HEK293 (cell line): ENCODE measurements around the gene ZSWIM4.
A peak's percentile ranks its signal among the peaks of the same experiment; 100 is the strongest.

ENCODE experiments used
- CTCF ChIA-PET: fragments of 350-600 bp; formaldehyde crosslinking; extraction: SDS; loops from one replicate; lab custom pipeline; 2021; ENCODE audit warnings: antibody characterized with exemption; lab: Yijun Ruan, JAX
- POLR2A ChIA-PET: fragments of 300-600 bp; formaldehyde crosslinking; extraction: SDS; loops from one replicate; lab custom pipeline; 2020; ENCODE audit warnings: antibody characterized with exemption, inconsistent platforms; lab: Yijun Ruan, JAX
- H3K27ac ChIP-seq: fragments of 200-500 bp; sonication (Bioruptor generic); 2 replicates; pipeline ENCODE4 v1.5.1; 2014; ENCODE audit warnings: low read depth, low read length, control low read depth, inconsistent platforms; ENCODE audit errors: extremely low read depth
- H3K36me3 ChIP-seq, 2 experiments: fragments of 200-500 bp in 1 of 2; sonication (Bioruptor generic) in 1 of 2; 1 replicate in 1 of 2; 2 replicates in 1 of 2; pipeline ENCODE4 v1.5.1; 2014 to 2017; ENCODE audit warnings: inconsistent platforms in 2 of 2, low read length in 2 of 2; ENCODE audit not compliant: control insufficient read depth in 2 of 2, insufficient read depth in 1 of 2
- H3K4me1 ChIP-seq: fragments of 200-500 bp; sonication (Bioruptor generic); 2 replicates; pipeline ENCODE4 v1.5.1; 2014; ENCODE audit warnings: mild to moderate bottlenecking, low read length, inconsistent platforms; ENCODE audit not compliant: control insufficient read depth, insufficient read depth
- H3K4me3 ChIP-seq: 2 replicates; pipeline ENCODE4 v1.5.1; 2011; ENCODE audit warnings: low read depth, mild to moderate bottlenecking, control low read depth, low read length, moderate library complexity
- H3K9me3 ChIP-seq: fragments of 200-500 bp; sonication (Bioruptor generic); 2 replicates; pipeline ENCODE4 v1.5.1; 2014; ENCODE audit warnings: low read depth, low read length, inconsistent platforms; ENCODE audit not compliant: control insufficient read depth, insufficient read depth
- ZNF121 ChIP-seq: fragments of 450-650 bp; formaldehyde crosslinking; IDR thresholded peaks from 2 replicates; pipeline ENCODE4 v1.5.1; 2016; ENCODE audit warnings: missing biosample characterization, missing genetic modification characterization
- ZNF16 ChIP-seq: fragments of 450-650 bp; formaldehyde crosslinking; IDR thresholded peaks from 2 replicates; pipeline ENCODE4 v1.5.1; 2016; ENCODE audit warnings: low read depth, missing biosample characterization, missing genetic modification characterization
- ZNF473 ChIP-seq: fragments of 450-650 bp; formaldehyde crosslinking; IDR thresholded peaks from 2 replicates; pipeline ENCODE4 v1.5.1; 2017; ENCODE audit warnings: missing biosample characterization, missing genetic modification characterization
- ZNF529 ChIP-seq: fragments of 450-650 bp; formaldehyde crosslinking; IDR thresholded peaks from 2 replicates; pipeline ENCODE4 v1.5.1; 2017; ENCODE audit warnings: missing genetic modification characterization, missing biosample characterization; ENCODE audit not compliant: insufficient replicate concordance
- ZNF549 ChIP-seq: fragments of 450-650 bp; IDR thresholded peaks from 2 replicates; pipeline ENCODE4 v1.5.1; 2018; ENCODE audit warnings: missing biosample characterization, missing genetic modification characterization, mild to moderate bottlenecking, inconsistent platforms, moderate library complexity
- ZNF600 ChIP-seq: fragments of 450-650 bp; formaldehyde crosslinking; IDR thresholded peaks from 2 replicates; pipeline ENCODE4 v1.5.1; 2016; ENCODE audit warnings: missing biosample characterization, missing genetic modification characterization
- ZNF639 ChIP-seq: fragments of 450-650 bp; formaldehyde crosslinking; IDR thresholded peaks from 2 replicates; pipeline ENCODE4 v1.5.1; 2016; ENCODE audit warnings: missing biosample characterization, missing genetic modification characterization
- ZNF747 ChIP-seq: fragments of 450-650 bp; formaldehyde crosslinking; IDR thresholded peaks from 2 replicates; pipeline ENCODE4 v1.5.1; 2016; ENCODE audit warnings: missing biosample characterization, missing genetic modification characterization
- TF ChIP-seq, protein P1 (sequence below): fragments of 450-650 bp; formaldehyde crosslinking; IDR thresholded peaks from 2 replicates; pipeline ENCODE4 v1.5.1; 2016; ENCODE audit warnings: missing biosample characterization, missing genetic modification characterization
- TF ChIP-seq, protein P2 (sequence below): fragments of 450-650 bp; formaldehyde crosslinking; IDR thresholded peaks from 2 replicates; pipeline ENCODE4 v1.5.1; 2016; ENCODE audit warnings: missing biosample characterization, missing genetic modification characterization
- TF ChIP-seq, protein P3 (sequence below): fragments of 450-650 bp; formaldehyde crosslinking; IDR thresholded peaks from 2 replicates; pipeline ENCODE4 v1.5.1; 2016; ENCODE audit warnings: missing biosample characterization, missing genetic modification characterization, low read depth
- TF ChIP-seq, protein P4 (sequence below): IDR thresholded peaks from 2 replicates; pipeline ENCODE4 v1.6.1; 2011; ENCODE audit warnings: mild to moderate bottlenecking, low read depth, low read length, borderline replicate concordance

ZSWIM4 gene

GRCh38 chr19:13860679-13861391, 65.6 kb downstream of the ZSWIM4 start:
- no peaks in the 10 kb centered on the region for H3K36me3 ChIP-seq
- TF ChIP-seq ZNF16 (tag by site-specific recombination), result peak; percentile 84
- TF ChIP-seq ZNF473 (tag by site-specific recombination), result no peak
- peak; percentile 66; the same call in 1 of the 2 replicates for TF ChIP-seq ZNF121 (tag by site-specific recombination)
- no peaks in the 10 kb centered on the region; the same call in 1 of the 2 replicates for H3K4me1 ChIP-seq
- H3K9me3 ChIP-seq, result no peaks in the 10 kb centered on the region
- H3K27ac ChIP-seq, result no peak overlapping the region
- ChIA-PET CTCF (interaction anchor here (0.6 to 3.9 kb wide), 13 partner anchors 8 to 271 kb away, joined by 3 to 45 read pairs (median 12); partner anchors contain the start of gene ZSWIM4), POLR2A (interaction anchor here (0.6 to 2.3 kb wide), 4 partner anchors 9 to 19 kb away, joined by 3 to 19 read pairs (median 6); no protein-coding TSS in a partner anchor)
- no peak overlapping the region for H3K4me3 ChIP-seq

- H3K4me3 ChIP-seq, result no peak overlapping the region
These were observed 66.1 kb downstream of the ZSWIM4 start for GRCh38 chr19:13861392-13861713.

More at GRCh38 chr19:13861392-13861713, 66.1 kb downstream of the ZSWIM4 start:
- ChIA-PET POLR2A (interaction anchor here (0.7 to 2.3 kb wide), 4 partner anchors 9 to 256 kb away, joined by 3 to 19 read pairs (median 9); no protein-coding TSS in a partner anchor), CTCF (interaction anchor here (0.5 to 3.9 kb wide), 14 partner anchors 8 to 210 kb away, joined by 3 to 45 read pairs (median 10); partner anchors contain the start of gene ZSWIM4)
- H3K9me3 ChIP-seq, result no peaks in the 10 kb centered on the region
- H3K4me1 ChIP-seq, result no peaks in the 10 kb centered on the region; the same call in 1 of the 2 replicates
- TF ChIP-seq ZNF747 (tag by site-specific recombination) (no peak), ZNF600 (tag by site-specific recombination) (no peak), ZNF529 (tag by site-specific recombination) (no peak), ZNF639 (tag by site-specific recombination) (no peak), ZNF549 (tag by site-specific recombination) (no peak)
- TF ChIP-seq, protein P1, sequence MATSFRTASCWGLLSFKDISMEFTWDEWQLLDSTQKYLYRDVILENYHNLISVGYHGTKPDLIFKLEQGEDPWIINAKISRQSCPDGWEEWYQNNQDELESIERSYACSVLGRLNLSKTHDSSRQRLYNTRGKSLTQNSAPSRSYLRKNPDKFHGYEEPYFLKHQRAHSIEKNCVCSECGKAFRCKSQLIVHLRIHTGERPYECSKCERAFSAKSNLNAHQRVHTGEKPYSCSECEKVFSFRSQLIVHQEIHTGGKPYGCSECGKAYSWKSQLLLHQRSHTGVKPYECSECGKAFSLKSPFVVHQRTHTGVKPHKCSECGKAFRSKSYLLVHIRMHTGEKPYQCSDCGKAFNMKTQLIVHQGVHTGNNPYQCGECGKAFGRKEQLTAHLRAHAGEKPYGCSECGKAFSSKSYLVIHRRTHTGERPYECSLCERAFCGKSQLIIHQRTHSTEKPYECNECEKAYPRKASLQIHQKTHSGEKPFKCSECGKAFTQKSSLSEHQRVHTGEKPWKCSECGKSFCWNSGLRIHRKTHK (tag by site-specific recombination), result no peak
- TF ChIP-seq, protein P2, sequence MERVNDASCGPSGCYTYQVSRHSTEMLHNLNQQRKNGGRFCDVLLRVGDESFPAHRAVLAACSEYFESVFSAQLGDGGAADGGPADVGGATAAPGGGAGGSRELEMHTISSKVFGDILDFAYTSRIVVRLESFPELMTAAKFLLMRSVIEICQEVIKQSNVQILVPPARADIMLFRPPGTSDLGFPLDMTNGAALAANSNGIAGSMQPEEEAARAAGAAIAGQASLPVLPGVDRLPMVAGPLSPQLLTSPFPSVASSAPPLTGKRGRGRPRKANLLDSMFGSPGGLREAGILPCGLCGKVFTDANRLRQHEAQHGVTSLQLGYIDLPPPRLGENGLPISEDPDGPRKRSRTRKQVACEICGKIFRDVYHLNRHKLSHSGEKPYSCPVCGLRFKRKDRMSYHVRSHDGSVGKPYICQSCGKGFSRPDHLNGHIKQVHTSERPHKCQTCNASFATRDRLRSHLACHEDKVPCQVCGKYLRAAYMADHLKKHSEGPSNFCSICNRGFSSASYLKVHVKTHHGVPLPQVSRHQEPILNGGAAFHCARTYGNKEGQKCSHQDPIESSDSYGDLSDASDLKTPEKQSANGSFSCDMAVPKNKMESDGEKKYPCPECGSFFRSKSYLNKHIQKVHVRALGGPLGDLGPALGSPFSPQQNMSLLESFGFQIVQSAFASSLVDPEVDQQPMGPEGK, result no peak
- TF ChIP-seq, protein P3, sequence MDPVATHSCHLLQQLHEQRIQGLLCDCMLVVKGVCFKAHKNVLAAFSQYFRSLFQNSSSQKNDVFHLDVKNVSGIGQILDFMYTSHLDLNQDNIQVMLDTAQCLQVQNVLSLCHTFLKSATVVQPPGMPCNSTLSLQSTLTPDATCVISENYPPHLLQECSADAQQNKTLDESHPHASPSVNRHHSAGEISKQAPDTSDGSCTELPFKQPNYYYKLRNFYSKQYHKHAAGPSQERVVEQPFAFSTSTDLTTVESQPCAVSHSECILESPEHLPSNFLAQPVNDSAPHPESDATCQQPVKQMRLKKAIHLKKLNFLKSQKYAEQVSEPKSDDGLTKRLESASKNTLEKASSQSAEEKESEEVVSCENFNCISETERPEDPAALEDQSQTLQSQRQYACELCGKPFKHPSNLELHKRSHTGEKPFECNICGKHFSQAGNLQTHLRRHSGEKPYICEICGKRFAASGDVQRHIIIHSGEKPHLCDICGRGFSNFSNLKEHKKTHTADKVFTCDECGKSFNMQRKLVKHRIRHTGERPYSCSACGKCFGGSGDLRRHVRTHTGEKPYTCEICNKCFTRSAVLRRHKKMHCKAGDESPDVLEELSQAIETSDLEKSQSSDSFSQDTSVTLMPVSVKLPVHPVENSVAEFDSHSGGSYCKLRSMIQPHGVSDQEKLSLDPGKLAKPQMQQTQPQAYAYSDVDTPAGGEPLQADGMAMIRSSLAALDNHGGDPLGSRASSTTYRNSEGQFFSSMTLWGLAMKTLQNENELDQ (tag by site-specific recombination), result no peak
- TF ChIP-seq, protein P4, sequence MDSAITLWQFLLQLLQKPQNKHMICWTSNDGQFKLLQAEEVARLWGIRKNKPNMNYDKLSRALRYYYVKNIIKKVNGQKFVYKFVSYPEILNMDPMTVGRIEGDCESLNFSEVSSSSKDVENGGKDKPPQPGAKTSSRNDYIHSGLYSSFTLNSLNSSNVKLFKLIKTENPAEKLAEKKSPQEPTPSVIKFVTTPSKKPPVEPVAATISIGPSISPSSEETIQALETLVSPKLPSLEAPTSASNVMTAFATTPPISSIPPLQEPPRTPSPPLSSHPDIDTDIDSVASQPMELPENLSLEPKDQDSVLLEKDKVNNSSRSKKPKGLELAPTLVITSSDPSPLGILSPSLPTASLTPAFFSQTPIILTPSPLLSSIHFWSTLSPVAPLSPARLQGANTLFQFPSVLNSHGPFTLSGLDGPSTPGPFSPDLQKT, result no peak
- no peaks in the 10 kb centered on the region for H3K36me3 ChIP-seq
- H3K27ac ChIP-seq, result no peak overlapping the region; the same call in 1 of the 2 replicates
